Endothelial cell of hepatic sinusoid (primary cell): ENCODE results near the gene SDE2.
"Not testable (repeated sequence)": the region's sequence is repeated elsewhere in the genome, so short reads cannot be mapped to it uniquely, and the experiment has no call there.

ENCODE experiments used
- in situ Hi-C: cut with HindIII; loops from 2 replicates; pipeline ENCODE4 v1.10.0; 2017; ENCODE audit warnings: low sequenced_read_pairs

The SDE2 gene

DNA sequence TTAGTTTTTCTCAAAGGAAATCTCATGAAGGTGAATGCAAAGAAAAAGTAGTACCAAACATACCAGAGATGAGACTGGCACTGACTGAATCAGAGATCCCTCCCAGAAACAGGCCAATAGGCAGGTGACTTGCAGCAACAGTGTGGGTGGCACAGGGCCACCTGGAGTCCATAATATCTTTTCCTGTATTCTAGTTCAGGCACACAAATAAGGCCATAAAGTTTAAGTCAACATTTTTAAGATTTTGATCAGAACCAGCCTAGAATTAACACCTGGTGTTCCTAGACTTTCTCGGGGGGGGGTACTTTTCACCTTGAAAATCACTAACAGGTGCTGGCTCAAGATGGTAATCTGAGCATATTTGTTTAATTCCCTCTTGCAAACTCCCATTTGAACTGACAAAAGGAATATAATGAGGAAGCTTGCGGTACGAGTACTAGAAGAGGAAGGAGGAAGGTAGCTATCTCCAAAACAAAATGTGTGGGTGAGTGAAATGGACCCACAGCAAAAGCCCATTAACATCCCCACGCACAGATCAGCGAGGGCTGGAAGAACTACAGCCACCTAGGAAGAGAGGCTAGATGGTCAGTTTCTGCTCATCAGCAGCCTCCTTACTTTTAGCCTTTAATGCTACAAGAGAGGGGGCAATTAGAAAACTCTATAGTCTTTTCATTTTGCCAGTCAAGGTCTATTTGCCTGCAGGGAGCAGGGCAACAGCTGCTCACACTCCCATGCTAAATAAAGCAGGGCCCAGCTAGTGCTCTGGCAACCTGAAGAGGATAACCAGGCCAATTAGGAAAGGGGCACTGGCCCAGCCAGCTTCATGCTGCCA, 18.9 kb downstream of the SDE2 start:
- in situ Hi-C loops: loop anchor here (5.0 to 25.0 kb wide), 3 partner anchors 58 to 493 kb away; partner anchors contain the start of genes PYCR2 and SRP9

DNA sequence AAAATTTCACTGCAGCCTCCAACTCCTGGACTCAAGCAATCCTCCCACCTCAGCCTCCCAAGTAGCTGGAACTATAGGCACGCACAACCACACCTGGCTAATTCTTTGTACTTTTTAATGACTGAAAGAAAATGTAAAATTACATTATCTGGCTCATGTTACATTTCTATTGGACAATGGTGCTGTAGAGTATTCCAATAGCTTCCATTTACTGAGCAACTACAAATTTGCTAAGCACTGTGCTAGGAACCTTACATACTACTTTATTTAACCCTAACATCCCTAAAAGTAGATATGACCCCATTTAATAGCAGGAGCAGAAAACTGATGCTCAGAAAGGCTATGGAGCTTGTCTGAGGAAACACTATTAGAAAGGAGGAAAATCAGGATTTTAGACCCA, 19.7 kb downstream of the SDE2 start:
- in situ Hi-C loops: loop anchor here (25.0 kb wide), 2 partner anchors 192 to 492 kb away; partner anchors contain the start of gene SRP9

DNA sequence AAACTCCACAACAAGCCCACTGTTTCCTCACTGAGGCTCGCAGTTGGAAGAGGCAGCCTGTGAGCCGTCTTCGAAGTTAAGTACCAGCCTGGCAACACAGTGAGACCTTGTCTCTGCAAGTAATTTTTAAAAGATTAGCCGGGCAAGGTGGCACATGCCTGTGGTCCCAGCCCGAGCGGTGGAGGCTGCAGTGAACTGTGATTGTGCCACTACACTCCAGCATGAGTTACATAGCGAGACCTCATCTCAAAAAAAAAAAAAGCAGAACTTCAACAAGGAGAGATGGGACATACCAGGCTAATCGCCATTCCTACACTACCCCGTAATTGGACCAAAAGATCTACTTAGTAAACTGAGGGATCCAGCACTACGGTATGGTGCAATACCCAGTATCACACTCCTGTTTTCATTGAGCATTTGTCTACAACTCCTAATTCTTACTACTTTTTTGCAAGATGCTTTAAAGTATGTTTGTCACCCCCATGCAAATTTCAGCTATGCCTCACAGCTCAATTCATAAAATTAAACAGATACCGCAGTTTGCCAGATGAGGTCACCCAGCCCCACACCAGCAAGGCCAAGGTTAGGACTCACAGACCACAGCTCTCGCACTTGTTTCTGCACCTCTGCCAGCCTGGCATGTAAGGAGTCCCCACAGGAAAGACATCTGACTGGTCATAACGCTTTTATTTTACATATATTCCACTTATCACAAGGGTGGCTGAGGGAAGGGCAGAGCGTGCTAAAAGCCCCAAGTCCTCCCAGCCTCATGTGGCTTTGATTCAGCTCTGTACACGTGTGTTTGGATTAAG, 21.0 kb downstream of the SDE2 start:
- in situ Hi-C loops: loop anchor here (25.0 kb wide), 2 partner anchors 191 to 491 kb away; partner anchors contain the start of gene SRP9

DNA sequence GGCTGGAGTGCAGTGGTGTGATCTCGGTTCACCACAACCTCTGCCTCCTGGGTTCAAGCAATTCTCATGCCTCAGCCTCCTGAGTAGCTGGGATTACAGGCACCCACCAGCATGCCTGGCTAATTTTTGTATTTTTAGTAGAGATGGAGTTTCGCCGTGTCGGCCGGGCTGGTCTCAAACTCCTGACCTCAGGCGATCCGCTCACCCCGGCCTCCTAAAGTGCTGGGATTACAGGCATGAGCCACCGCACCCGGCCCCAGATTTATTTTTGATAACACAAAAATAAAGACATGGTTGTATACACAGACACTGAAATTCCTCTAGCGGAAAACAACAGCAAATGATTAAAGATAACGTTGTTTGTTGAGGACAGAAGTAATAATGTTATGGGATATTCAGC, 24.0 kb downstream of the SDE2 start:
- in situ Hi-C loops: loop anchor here (25.0 kb wide), 2 partner anchors 188 to 488 kb away; partner anchors contain the start of gene SRP9

DNA sequence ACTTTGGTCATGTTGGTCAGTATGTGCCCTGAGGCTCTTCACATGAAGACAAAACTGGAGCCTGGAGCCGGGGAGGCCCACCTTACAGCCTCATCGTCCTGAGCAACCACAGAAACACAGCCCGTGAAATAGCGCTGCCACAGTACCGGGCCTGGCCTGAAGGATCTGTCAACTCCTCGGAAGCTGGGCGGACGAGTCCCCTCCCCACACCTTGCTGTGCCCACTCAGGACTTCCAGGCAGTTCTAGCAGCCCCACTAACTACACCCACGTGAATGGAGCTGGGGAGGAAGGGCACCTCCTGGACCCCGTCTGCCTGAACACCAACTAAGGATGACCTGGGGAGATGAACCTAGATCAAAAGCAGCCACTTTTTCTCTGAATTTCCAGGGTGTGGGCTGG, 24.7 kb downstream of the SDE2 start:
- in situ Hi-C loops: no loop called here

DNA sequence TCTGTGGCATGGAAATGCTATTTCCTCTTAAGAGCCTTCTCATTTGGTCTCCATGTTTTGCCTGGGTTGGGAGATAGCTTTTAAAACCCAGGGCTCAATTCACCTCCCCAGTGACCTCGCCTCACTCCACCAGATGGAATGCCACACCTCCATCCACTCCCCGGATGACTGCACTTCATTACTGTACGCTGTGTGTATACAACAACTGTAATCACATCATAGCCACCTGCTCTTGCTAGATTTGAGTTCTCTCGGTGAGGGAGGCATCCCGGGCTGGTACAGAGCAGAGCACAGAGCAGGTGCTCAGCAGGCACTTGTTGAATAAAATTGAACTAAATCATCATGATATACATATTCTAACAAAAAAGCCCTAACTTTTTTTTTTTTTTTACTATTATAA, 26.0 kb downstream of the SDE2 start:
- in situ Hi-C loops: no loop called here

DNA sequence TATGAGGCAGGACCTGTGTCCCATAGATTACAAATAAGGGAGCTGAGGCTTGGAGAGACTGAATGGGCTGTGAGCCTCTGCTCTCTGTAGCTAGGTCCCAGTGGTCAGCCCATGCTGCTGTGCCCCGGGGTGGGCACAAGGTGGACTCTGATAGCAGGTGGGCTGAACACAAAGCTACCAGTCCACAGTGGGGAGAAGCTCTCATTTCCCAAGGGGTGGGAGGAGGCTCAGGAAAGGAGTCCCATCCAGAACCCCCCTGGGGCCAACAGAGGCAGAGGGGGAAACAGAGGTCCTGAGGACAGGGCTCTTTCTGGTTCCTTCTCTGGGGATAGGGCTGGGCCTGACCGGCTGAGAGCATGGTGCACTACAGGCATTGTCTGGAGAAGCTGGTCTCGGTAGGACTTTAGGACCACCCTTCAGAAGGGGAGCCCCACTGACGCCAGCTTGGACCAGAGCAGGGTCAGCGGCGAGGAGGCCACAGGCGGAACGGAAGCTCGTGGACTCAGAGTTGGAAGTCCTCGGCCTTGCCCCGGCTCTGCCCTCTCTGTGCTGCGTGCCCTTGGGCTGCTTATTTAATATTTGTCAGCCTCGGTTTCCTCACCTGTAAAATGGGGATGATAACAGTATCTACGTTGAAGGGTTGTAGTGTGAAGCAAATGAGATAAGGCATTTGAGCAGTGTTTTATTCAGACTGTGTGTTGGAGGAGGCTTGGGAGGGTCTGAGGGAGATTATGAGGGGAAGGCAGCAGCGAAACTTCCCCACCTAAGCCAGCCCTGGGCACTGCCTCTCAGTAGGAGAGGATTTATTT, 26.6 kb downstream of the SDE2 start:
- in situ Hi-C loops: no loop called here

DNA sequence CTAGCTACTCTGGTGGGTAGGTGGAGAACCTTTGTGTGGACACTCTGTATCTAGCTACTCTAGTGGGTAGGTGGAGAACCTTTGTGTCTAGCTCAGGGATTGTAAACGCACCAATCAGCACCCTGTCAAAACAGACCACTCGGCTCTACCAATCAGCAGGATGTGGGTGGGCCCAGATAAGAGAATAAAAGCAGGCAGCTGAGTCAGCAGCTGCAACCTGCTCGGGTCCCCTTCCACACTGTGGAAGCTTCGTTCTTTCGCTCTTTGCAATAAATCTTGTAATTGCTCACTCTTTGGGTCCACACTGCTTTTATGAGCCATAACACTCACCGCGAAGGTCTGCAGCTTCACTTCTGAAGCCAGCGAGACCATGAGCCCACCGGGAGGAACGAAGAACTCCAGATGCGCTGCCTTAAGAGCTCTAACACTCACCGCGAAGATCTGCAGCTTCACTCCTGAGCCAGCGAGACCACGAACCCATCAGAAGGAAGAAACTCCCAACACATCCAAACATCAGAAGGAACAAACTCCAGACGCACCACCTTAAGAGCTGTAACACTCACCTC, 28.5 kb downstream of the SDE2 start:
- in situ Hi-C loops: not testable (repeated sequence)

DNA sequence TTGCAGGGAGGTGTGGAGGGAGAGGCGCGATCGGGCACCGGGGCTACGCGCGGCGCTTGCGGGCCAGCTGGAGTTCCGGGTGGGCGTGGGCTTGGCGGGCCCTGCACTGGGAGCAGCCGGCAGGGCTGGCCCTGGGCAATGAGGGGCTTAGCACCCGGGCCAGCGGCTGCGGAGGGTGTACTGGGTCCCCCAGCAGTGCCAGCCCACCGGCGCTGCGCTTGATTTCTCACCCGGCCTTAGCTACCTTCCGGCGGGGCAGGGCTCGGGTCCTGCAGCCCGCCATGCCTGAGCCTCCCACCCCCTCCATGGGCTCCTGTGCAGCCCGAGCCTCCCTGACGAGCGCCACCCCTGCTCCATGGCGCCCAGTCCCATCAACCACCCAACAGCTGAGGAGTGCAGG, 29.4 kb downstream of the SDE2 start:
- in situ Hi-C loops: not testable (repeated sequence)

DNA sequence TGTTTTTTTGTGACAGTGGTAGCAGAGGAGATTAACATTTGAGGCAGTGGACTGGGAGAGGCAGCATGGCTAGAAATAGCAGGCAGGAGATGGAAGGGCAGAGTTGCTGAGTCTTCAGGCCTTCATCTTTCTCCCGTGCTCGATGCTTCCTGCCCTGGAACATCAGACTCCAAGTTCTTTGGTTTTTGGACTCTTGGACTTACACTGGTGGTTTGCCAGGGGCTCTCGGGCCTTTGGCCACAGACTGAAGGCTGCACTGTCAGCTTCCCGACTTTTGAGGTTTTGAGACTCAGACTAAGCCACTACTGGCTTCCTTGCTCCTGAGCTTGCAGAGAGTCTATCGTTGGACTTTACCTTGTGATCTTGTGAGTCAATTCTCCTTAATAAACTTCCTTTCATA, 33.9 kb downstream of the SDE2 start:
- in situ Hi-C loops: no loop called here

DNA sequence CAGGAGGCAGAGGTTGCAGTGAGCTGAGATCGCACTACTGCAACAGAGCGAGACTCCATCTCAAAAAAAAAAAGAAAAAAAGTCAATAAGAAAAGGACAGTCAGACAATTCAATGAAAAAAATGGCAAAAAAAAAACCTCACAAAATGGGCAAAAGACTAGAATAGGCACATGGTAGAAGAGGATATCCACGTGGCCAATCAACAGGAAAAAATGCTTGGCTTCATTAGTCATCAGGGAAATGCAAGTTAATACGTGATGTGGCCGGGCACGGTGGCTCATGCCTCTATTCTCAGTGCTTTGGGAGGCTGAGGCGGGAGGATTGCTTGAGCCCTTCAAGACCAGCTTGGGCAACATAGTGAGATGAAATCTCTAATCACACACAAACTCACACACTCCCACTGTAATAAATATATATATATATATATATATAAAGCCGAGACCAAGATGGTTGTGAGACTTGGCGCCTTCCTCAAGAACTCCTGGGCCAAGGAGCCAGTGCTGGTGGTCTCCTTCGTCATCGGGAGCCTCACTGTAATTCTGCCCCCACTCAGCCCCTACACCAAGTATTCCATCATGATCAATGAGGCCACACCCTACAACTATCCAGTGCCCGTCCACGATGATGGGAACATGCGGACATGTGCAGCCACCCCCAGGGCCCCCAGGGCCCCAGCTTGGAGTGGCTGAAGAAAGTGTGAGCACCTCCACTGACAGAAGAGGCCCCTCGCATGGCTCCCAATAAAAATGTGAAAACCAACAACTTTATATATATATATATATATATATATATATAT, 35.2 kb downstream of the SDE2 start:
- in situ Hi-C loops: no loop called here

DNA sequence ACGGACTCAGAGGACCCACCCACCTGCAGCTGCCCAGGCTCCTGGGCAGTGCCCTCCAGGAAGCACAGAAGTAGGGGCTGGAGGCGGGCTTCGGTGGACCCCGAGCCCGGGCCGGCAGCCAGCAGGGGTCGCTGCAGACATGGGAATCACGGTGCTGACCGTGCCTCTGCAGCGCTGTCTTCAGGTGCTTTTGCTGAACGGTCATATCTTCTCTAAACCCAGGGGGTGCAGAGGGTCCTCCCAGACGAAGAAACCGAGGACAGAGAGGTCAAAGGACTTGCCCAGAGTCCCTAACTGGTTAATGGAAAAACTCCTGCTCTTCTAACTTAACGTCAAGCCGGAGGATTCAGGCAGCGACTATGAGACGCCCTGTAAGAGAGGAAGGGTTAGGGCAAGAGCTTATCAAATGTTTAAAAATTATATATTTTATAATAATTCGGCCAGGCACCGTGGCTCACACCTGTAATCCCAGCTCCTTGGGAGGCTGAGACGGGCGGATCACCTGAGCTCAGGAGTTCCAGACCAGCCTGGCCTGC, 36.6 kb downstream of the SDE2 start:
- in situ Hi-C loops: no loop called here

DNA sequence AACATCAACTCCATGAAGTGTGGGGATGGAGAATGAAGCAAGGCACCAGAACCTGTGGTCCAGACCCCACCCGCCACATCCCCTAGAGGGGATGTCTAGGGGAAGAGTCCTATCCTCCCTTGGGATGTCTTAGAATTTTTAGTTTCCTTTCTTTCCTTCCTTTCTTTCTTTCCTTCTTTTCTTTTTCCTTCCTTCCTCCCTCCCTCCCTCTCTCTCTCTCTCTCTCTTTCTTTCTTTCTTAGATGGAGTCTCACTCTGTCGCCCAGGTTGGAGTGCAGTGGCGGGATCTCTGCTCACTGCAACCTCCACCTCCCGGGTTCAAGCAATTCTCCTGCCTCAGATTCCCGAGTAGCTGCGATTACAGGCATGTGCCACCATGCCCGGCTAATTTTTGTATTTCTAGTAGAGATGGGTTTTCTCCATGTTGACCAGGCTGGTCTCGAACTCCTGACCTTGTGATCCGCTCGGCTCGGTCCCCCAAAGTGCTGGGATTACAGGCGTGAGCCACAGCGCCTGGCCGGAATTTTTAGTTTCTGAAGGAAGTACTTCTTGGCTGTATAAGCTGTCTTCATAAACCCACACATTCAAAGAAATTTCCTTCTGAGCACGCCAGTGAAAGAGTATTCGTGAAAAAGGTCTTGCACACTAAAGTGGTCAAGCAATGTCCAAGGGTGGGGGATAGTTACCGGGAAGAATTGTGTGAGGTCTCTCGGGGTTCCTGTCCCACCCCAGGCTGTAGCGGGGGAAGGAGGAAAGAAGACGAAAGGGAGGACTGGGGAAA, 37.3 kb downstream of the SDE2 start:
- in situ Hi-C loops: no loop called here

DNA sequence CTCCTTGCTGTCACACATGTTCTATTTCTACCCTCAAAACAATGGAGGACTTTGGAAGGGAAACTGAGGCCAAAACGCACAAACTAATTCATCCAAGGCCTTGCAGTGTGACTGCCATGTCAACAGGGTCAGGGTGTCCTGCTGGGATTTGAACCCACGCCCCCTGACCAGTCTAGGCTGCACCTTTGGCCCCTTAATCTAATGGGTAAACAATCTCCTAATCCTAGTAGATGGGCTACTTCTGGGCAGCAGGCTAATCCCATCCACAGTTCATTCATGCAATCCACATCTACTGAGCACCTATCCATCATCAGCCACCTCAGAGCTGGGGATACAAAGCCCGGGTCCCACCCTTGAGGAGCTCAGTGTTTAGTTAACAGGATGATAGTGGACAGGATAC, 41.1 kb downstream of the SDE2 start:
- in situ Hi-C loops: loop anchor here (5.0 kb wide), 1 partner anchor 46 kb away; no protein-coding TSS in a partner anchor

DNA sequence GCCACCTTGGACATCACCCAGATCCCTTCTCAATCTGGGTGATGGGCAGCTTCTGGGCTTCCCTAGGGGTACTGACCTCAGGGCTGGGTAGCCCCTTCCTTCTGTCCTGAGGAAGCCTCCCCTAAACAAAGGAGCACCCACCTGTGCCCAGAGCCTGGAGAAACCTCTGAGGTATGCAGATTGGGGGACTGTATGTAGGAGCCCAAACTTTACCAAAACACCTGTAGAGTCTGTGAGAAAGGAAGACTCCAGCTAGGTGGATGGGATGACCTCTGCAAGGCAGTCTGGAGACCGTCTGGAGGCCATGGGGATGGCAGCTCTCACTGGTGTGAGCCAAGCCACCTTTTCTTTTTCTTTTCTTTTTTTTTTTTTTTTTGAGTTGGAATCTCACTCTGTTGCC, 44.4 kb downstream of the SDE2 start:
- in situ Hi-C loops: loop anchor here (5.0 kb wide), 1 partner anchor 42 kb away; no protein-coding TSS in a partner anchor

DNA sequence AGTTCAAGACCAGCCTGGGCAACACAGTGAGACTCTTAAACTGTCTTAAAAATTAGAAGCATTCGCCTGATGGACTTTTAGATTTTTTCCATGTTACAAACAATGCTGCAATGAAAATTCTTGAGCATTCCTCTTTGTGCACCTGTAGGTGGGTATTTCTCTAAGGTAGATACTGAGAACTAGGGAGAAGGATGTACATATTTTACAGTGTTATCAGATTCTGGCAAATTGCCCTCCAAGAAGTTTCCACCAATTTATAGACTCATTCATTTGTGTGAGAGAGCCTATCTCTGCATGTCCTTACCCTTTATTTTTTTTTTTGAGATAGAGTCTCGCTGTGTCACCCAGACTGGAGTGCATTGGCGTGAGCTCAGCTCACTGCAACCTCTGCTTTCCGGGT, 45.8 kb downstream of the SDE2 start:
- in situ Hi-C loops: no loop called here

DNA sequence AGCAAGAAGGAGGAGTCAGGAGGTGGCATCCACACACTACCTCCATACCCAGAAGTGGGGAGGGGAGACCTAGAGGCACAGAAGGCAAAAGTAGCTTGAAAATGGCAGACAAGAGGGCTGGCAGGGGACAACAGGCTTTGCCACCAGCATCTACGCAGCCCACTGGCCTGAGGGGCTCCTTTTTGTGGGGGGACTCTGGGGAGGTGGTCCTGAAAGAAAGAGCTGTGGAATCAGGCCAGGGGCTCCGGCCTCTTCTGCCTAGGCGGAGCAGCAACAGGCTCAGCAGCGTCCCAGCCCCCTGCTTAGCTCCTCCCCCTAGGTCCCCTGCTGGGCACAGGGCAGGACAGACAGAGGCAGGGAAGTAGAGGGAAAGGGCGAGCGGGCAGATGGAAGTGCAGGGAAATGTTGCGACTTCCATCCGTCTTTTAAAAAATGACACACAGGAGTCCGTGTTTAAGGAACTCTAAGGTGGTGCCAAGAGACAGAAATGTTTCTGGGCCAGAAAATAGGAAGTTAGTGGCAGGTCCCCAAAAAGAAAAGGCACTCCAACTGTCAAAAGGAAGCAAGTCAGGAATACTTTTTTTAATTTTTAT, 48.1 kb downstream of the SDE2 start:
- in situ Hi-C loops: no loop called here

DNA sequence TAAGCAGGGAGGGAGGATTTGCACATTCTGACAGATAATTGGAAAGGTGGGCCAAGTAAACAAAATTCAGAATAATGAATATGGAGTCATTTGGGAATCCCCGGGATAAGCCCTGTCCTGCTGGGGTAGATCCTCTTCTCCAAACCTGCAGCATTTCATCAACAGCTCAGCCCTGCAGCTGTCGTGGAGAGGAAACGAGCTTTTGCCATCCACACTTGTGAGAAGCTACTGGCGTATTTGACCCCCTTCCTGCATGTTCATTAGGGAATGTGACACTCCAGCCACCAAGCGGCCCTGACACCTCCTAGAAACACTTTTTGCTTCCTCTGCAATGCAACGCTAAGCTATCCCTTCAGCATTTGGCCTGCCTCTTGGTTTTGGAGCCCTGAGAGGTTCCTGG, 50.1 kb downstream of the SDE2 start:
- in situ Hi-C loops: no loop called here
